Neural cell (in vitro differentiated cells): ENCODE measurements around the gene PLCL1.

ENCODE experiments used
- EP300 ChIP-seq: fragments of 450-650 bp; conservative IDR thresholded peaks from 2 replicates; pipeline ENCODE4 v1.6.1; 2014; ENCODE audit warnings: antibody characterized with exemption, mild to moderate bottlenecking, moderate library complexity; ENCODE audit not compliant: poor library complexity, severe bottlenecking
- EZH2 ChIP-seq: fragments of 200-600, 300-800 bp; shearing (Covaris generic), sonication (generic); IDR thresholded peaks from 2 replicates; pipeline ENCODE4 v1.6.1; 2014; ENCODE audit warnings: antibody characterized with exemption, low read length, borderline replicate concordance, mild to moderate bottlenecking; ENCODE audit not compliant: insufficient read depth, poor library complexity, severe bottlenecking
- RAD21 ChIP-seq: fragments of 450-650 bp; conservative IDR thresholded peaks from 2 replicates; pipeline ENCODE4 v1.6.1; 2014; ENCODE audit warnings: antibody characterized with exemption, mild to moderate bottlenecking, moderate library complexity
- TAF1 ChIP-seq: IDR thresholded peaks from 2 replicates; pipeline ENCODE4 v1.6.1; 2012; ENCODE audit warnings: low read depth
- TF ChIP-seq, protein P1 (sequence below): fragments of 450-650 bp; IDR thresholded peaks from 2 replicates; pipeline ENCODE4 v1.5.1; 2014; ENCODE audit warnings: antibody characterized with exemption, mild to moderate bottlenecking, moderate library complexity; ENCODE audit not compliant: poor library complexity, severe bottlenecking
- TF ChIP-seq, protein P2 (sequence below): IDR thresholded peaks from 2 replicates; pipeline ENCODE4 v1.6.1; 2012; ENCODE audit warnings: borderline replicate concordance

DNA sequence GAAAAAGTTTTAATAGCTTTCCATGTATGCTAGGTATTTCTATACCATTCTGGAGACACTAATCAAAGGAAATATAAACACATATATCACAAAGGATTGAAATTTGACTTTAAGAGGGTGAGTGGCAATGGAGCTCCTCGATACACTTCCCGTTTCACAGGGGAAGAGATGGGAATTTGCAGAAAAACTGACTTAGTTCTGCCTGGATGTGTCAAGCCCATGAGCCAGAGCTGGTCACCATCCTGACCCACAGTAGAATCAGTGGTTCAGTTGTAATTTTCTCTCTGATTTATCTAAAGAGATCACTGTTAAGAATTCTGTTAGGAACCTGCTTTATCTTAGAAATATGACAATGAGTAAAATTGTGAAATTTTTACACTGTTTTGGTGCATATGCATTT is 34.2 kb downstream of the PLCL1 start:
- TF ChIP-seq, protein P1, sequence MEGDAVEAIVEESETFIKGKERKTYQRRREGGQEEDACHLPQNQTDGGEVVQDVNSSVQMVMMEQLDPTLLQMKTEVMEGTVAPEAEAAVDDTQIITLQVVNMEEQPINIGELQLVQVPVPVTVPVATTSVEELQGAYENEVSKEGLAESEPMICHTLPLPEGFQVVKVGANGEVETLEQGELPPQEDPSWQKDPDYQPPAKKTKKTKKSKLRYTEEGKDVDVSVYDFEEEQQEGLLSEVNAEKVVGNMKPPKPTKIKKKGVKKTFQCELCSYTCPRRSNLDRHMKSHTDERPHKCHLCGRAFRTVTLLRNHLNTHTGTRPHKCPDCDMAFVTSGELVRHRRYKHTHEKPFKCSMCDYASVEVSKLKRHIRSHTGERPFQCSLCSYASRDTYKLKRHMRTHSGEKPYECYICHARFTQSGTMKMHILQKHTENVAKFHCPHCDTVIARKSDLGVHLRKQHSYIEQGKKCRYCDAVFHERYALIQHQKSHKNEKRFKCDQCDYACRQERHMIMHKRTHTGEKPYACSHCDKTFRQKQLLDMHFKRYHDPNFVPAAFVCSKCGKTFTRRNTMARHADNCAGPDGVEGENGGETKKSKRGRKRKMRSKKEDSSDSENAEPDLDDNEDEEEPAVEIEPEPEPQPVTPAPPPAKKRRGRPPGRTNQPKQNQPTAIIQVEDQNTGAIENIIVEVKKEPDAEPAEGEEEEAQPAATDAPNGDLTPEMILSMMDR: no peak
- TF ChIP-seq RAD21 (no peak), EZH2 (no peak), TAF1 (no peak), EP300 (no peak)
- TF ChIP-seq, protein P2, sequence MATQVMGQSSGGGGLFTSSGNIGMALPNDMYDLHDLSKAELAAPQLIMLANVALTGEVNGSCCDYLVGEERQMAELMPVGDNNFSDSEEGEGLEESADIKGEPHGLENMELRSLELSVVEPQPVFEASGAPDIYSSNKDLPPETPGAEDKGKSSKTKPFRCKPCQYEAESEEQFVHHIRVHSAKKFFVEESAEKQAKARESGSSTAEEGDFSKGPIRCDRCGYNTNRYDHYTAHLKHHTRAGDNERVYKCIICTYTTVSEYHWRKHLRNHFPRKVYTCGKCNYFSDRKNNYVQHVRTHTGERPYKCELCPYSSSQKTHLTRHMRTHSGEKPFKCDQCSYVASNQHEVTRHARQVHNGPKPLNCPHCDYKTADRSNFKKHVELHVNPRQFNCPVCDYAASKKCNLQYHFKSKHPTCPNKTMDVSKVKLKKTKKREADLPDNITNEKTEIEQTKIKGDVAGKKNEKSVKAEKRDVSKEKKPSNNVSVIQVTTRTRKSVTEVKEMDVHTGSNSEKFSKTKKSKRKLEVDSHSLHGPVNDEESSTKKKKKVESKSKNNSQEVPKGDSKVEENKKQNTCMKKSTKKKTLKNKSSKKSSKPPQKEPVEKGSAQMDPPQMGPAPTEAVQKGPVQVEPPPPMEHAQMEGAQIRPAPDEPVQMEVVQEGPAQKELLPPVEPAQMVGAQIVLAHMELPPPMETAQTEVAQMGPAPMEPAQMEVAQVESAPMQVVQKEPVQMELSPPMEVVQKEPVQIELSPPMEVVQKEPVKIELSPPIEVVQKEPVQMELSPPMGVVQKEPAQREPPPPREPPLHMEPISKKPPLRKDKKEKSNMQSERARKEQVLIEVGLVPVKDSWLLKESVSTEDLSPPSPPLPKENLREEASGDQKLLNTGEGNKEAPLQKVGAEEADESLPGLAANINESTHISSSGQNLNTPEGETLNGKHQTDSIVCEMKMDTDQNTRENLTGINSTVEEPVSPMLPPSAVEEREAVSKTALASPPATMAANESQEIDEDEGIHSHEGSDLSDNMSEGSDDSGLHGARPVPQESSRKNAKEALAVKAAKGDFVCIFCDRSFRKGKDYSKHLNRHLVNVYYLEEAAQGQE: no peak
